ENCODE measurements around the gene ARL14EP. TPM values are rescaled to one million over a fixed set of nuclear protein-coding genes. Genes with fewer than 3 reads are reported as not detected.
A peak's percentile ranks its signal among the peaks of the same experiment; 100 is the strongest.

Gene ARL14EP
- total RNA-seq, 1 experiment from 2014 or later = 15.3 TPM

GRCh38 chr11:30322191-30322590 lies 713 bp upstream of the ARL14EP start:
- peak overlapping the region; percentile 97 for H3K4me3 Mint-ChIP-seq
- TF ChIP-seq ZNF121 (CRISPR knock-in tag; IDR thresholded peaks at IDR 0.05) (no peak), NFATC4 (CRISPR knock-in tag; IDR thresholded peaks at IDR 0.05) (no peak), AFF4 (CRISPR knock-in tag; IDR thresholded peaks at IDR 0.05; ENCODE audit: borderline replicate concordance) (no peak), CDX4 (CRISPR knock-in tag; IDR thresholded peaks at IDR 0.05; ENCODE audit: borderline replicate concordance) (no peak), NR2C2 (CRISPR knock-in tag; IDR thresholded peaks at IDR 0.05) (no peak), ZNF671 (CRISPR knock-in tag; IDR thresholded peaks at IDR 0.05) (no peak), SOX15 (CRISPR knock-in tag; IDR thresholded peaks at IDR 0.05) (no peak), CREB1 (CRISPR knock-in tag; IDR thresholded peaks at IDR 0.05) (no peak), JUN (CRISPR knock-in tag; IDR thresholded peaks at IDR 0.05) (no peak), ZNF416 (CRISPR knock-in tag; IDR thresholded peaks at IDR 0.05) (no peak), ZMAT4 (CRISPR knock-in tag; IDR thresholded peaks at IDR 0.05) (no peak), OVOL2 (CRISPR knock-in tag; IDR thresholded peaks at IDR 0.05; ENCODE audit: borderline replicate concordance) (no peak), ZSCAN18 (CRISPR knock-in tag; IDR thresholded peaks at IDR 0.05) (no peak), EMX1 (CRISPR knock-in tag; IDR thresholded peaks at IDR 0.05) (no peak)
- ChIA-PET CTCF (interaction anchor here (0.6 to 1.3 kb wide), 5 partner anchors 8 to 723 kb away, joined by 3 to 4 read pairs (median 3); partner anchors contain the start of gene MPPED2), POLR2A (interaction anchor here (0.6 to 1.4 kb wide), 8 partner anchors 14 to 1922 kb away, joined by 3 to 6 read pairs (median 4); partner anchors contain the start of gene MPPED2)
- H3K27me3 Mint-ChIP-seq (ENCODE audit: low read depth) = peaks cover 33% of the 10 kb centered on the region
- no peak for DNase-seq (ENCODE audit: low spot score)
- peaks cover 30% of the 10 kb centered on the region for H3K4me1 Mint-ChIP-seq
- H3K36me3 Mint-ChIP-seq = no peaks in the 10 kb centered on the region
- no peak for ATAC-seq
- H3K27ac Mint-ChIP-seq = no peak overlapping the region
- H3K9me3 Mint-ChIP-seq = no peaks in the 10 kb centered on the region

- H3K4me3 Mint-ChIP-seq = no peak overlapping the region
Measured at GRCh38 chr11:30326114-30326778, 3.3 kb downstream of the ARL14EP start.

More at GRCh38 chr11:30326114-30326778, 3.3 kb downstream of the ARL14EP start:
- CTCF ChIA-PET = interaction anchor here (1.0 kb wide), 1 partner anchor 183 kb away, joined by 5 read pairs; no protein-coding TSS in a partner anchor
- Mint-ChIP-seq H3K27ac (peak overlapping the region; percentile 52; the same call in 1 of the 2 replicates), H3K4me1 (peaks cover 30% of the 10 kb centered on the region), H3K9me3 (no peaks in the 10 kb centered on the region), H3K27me3 (ENCODE audit: low read depth) (peaks cover 5% of the 10 kb centered on the region), H3K36me3 (peaks cover 6% of the 10 kb centered on the region; the same call in 1 of the 2 replicates)
- POLR2A ChIA-PET = no interaction called here
- ATAC-seq = no peak
- no peak for DNase-seq (ENCODE audit: low spot score)
- TF ChIP-seq E2F1 (CRISPR knock-in tag; IDR thresholded peaks at IDR 0.05) (no peak), PRDM15 (CRISPR knock-in tag; IDR thresholded peaks at IDR 0.05) (no peak), ZNF121 (CRISPR knock-in tag; IDR thresholded peaks at IDR 0.05) (no peak), ZNF232 (CRISPR knock-in tag; IDR thresholded peaks at IDR 0.05) (no peak), FOXJ3 (CRISPR knock-in tag; IDR thresholded peaks at IDR 0.05; ENCODE audit: borderline replicate concordance) (no peak), ZBTB43 (CRISPR knock-in tag; IDR thresholded peaks at IDR 0.05) (no peak)

Data from WTC11 (cell line).